ENCODE measurements around the gene RIMBP2.

- no peak for TF ChIP-seq POLR2A (IDR thresholded peaks at IDR 0.05)
- no peak for TF ChIP-seq CTCF (IDR thresholded peaks at IDR 0.05)
These were observed 49.5 kb downstream of the RIMBP2 start for GRCh38 chr12:130666645-130667044.
